Measurements from ENCODE around the gene MTO1. TPM values are rescaled to one million over a fixed set of nuclear protein-coding genes. Genes with fewer than 3 reads are reported as not detected.
"Not testable (repeated sequence)": the region's sequence is repeated elsewhere in the genome, so short reads cannot be mapped to it uniquely, and the experiment has no call there.

Gene MTO1
- total RNA-seq, 4 donors from 2014 or later = 16.4 to 43.4 (median 21.9) TPM

DNA sequence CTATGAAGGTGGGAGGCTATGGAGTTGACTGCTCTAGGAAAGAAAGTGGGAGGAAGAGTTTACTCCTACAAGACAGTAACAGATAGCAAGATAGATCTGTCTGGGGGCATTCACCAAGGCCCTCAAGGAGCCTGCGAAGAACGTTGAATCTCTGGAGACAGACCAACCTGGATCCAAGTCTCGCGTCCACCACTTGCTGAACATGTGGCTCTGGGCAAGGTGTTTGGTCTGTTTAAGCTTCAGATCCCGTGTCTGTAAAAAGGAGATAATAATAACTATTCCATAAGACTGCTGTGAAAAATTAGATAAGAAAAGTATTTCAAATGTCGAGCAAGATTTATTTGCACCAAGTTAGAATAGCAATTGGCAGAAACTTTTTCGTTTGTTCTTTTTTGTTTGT lies 67.4 kb downstream of the MTO1 start:
- no peak for DNase-seq
- H3K4me3 ChIP-seq = no peak overlapping the region
- ATAC-seq = no peak
- intact Hi-C loops (cut with DNase I; ENCODE audit: low total_unique reads) (no loop called here), in situ Hi-C loops (cut with MboI; ENCODE audit: low sequenced_read_pairs in 4 of 4) (loop anchor here in 1 of 4 donors (10.0 kb wide), 1 partner anchor 56 kb away; no protein-coding TSS in a partner anchor)
- H3K4me1 ChIP-seq = no peaks in the 10 kb centered on the region
- no peak overlapping the region for H3K27ac ChIP-seq
- no peaks in the 10 kb centered on the region for H3K9me3 ChIP-seq
- no peak for TF ChIP-seq POLR2A (IDR thresholded peaks at IDR 0.05)
- TF ChIP-seq, protein P1, sequence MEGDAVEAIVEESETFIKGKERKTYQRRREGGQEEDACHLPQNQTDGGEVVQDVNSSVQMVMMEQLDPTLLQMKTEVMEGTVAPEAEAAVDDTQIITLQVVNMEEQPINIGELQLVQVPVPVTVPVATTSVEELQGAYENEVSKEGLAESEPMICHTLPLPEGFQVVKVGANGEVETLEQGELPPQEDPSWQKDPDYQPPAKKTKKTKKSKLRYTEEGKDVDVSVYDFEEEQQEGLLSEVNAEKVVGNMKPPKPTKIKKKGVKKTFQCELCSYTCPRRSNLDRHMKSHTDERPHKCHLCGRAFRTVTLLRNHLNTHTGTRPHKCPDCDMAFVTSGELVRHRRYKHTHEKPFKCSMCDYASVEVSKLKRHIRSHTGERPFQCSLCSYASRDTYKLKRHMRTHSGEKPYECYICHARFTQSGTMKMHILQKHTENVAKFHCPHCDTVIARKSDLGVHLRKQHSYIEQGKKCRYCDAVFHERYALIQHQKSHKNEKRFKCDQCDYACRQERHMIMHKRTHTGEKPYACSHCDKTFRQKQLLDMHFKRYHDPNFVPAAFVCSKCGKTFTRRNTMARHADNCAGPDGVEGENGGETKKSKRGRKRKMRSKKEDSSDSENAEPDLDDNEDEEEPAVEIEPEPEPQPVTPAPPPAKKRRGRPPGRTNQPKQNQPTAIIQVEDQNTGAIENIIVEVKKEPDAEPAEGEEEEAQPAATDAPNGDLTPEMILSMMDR (IDR thresholded peaks at IDR 0.05 in 4 of 5, conservative IDR thresholded peaks at IDR 0.05 in 1 of 5) = no peak
- H3K36me3 ChIP-seq = no peaks in the 10 kb centered on the region
- H3K27me3 ChIP-seq = peaks cover 4 to 15% (median 10%) of the 10 kb centered on the region in 3 donors

DNA sequence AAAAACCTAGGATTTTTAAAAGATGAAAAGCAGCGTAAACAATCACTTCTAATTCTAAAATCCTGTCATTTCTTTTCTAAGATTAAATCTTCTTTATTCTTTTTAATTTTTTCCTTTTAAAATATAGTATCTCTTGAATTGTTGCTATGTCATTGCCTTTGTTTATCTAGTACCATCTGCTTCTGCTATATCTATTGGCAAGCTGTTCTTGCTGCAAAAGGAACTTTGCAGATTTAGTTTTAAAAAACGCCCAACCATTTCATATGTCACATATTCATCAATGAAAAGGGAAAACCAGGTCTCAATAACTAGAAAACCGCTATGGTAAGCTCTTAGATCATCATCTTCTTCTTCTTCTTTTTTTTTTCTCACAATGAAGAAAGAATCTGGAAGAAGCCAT lies 70.8 kb downstream of the MTO1 start:
- in situ Hi-C loops (cut with MboI; ENCODE audit: low sequenced_read_pairs in 4 of 4) (no loop called here), intact Hi-C loops (cut with DNase I; ENCODE audit: low total_unique reads) (no loop called here)
- ATAC-seq = no peak
- H3K4me3 ChIP-seq = no peak overlapping the region
- no peak for TF ChIP-seq POLR2A (IDR thresholded peaks at IDR 0.05)
- TF ChIP-seq, protein P1 (IDR thresholded peaks at IDR 0.05 in 4 of 5, conservative IDR thresholded peaks at IDR 0.05 in 1 of 5) = no peak
- no peaks in the 10 kb centered on the region for H3K36me3 ChIP-seq
- H3K4me1 ChIP-seq = no peaks in the 10 kb centered on the region
- peaks cover 0 to 9% (median 0%) of the 10 kb centered on the region in 3 donors for H3K27me3 ChIP-seq
- no peaks in the 10 kb centered on the region for H3K9me3 ChIP-seq
- H3K27ac ChIP-seq = no peak overlapping the region
- DNase-seq = no peak

DNA sequence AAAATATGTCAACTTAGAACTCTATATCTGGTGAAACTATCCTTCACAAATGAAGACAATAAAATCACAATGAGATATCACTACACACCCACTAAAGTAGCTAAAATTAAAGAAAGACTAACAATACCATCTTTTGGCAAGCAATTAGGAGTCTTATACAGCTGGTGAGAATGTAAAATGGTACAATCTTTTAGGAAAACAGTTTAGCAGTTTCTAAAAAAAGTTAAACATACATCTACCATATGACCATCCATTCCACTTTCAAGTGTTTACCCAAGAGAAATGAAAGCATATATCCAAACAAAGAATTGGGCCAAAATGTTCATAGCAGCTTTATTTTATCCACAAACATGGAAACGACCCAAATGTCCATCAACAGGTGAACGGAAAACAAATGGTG lies 73.1 kb downstream of the MTO1 start:
- Histone ChIP-seq H3K9me3 (no peaks in the 10 kb centered on the region), H3K27ac (no peak overlapping the region), H3K27me3 (peaks cover 0 to 3% (median 0%) of the 10 kb centered on the region in 3 donors), H3K4me1 (no peaks in the 10 kb centered on the region), H3K36me3 (no peaks in the 10 kb centered on the region), H3K4me3 (no peak overlapping the region)
- no peak for TF ChIP-seq POLR2A (IDR thresholded peaks at IDR 0.05)
- TF ChIP-seq, protein P1 (IDR thresholded peaks at IDR 0.05 in 4 of 5, conservative IDR thresholded peaks at IDR 0.05 in 1 of 5) = no peak
- intact Hi-C loops (cut with DNase I; ENCODE audit: low total_unique reads) (no loop called here), in situ Hi-C loops (cut with MboI; ENCODE audit: low sequenced_read_pairs in 4 of 4) (no loop called here)
- ATAC-seq (no peak), DNase-seq (no peak)

DNA sequence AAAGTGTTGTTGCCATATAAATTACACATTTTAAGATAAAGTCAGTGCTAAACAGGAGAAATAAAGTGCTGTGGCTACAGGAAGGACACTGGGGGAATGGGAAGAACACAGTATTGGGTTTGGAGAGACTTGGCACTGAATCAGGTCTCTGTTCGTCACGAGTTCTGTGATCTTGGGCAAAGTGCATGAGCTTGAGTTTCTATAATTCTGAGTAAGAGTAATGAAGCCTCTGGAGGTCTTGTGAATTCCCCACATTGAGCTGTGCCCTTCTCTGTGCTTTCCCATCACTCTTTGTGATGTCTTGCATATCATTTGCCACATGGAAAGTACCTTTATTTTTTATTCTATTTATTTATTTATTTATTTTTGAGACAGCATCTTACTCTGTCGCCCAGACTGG lies 76.1 kb downstream of the MTO1 start:
- no peak for DNase-seq
- no peaks in the 10 kb centered on the region for H3K9me3 ChIP-seq
- intact Hi-C loops (cut with DNase I; ENCODE audit: low total_unique reads) (no loop called here), in situ Hi-C loops (cut with MboI; ENCODE audit: low sequenced_read_pairs in 4 of 4) (no loop called here)
- no peaks in the 10 kb centered on the region for H3K36me3 ChIP-seq
- no peak overlapping the region for H3K27ac ChIP-seq
- no peak for ATAC-seq
- no peaks in the 10 kb centered on the region for H3K27me3 ChIP-seq
- no peak for TF ChIP-seq POLR2A (IDR thresholded peaks at IDR 0.05)
- TF ChIP-seq, protein P1 (IDR thresholded peaks at IDR 0.05 in 4 of 5, conservative IDR thresholded peaks at IDR 0.05 in 1 of 5) = no peak
- no peak overlapping the region for H3K4me3 ChIP-seq
- no peaks in the 10 kb centered on the region for H3K4me1 ChIP-seq

DNA sequence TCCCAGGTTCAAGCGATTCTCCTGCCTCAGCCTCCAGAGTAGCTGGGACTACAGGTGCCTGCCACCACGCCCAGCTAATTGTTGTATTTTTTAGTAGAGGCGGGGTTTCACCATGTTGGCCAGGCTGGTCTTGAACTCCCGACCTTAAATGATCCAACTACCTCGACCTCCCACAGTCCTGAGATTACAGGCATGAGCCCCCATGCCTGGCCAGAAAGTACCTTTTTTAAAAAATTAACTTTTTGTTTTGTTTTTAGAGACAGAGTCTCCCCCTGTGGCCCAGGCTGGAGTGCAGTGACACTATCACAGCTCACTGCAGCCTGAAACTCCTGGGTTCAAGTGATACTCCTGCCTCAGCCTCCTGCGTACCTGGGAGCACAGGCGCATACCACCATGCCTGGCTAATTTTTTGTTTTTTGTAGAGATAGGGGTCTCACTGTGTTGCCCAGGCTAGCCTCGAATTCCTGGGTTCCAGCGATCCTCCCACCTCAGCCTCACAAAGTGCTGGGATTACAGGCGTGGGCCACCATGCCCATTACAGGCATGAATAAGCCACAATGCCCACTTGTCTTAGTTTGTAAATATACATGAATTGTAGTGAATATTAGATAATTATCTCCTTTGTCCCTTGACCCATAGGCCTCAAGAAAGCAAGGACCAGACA lies 76.7 kb downstream of the MTO1 start:
- in situ Hi-C loops (cut with MboI; ENCODE audit: low sequenced_read_pairs in 4 of 4) = no loop called here
- Histone ChIP-seq H3K9me3 (no peaks in the 10 kb centered on the region), H3K36me3 (no peaks in the 10 kb centered on the region), H3K27ac (no peak overlapping the region), H3K4me3 (no peak overlapping the region), H3K4me1 (no peaks in the 10 kb centered on the region), H3K27me3 (no peaks in the 10 kb centered on the region)
- intact Hi-C loops (cut with DNase I; ENCODE audit: low total_unique reads) = no loop called here
- ATAC-seq = no peak
- no peak for TF ChIP-seq POLR2A (IDR thresholded peaks at IDR 0.05)
- TF ChIP-seq, protein P1 (IDR thresholded peaks at IDR 0.05 in 4 of 5, conservative IDR thresholded peaks at IDR 0.05 in 1 of 5) = no peak
- DNase-seq = no peak

DNA sequence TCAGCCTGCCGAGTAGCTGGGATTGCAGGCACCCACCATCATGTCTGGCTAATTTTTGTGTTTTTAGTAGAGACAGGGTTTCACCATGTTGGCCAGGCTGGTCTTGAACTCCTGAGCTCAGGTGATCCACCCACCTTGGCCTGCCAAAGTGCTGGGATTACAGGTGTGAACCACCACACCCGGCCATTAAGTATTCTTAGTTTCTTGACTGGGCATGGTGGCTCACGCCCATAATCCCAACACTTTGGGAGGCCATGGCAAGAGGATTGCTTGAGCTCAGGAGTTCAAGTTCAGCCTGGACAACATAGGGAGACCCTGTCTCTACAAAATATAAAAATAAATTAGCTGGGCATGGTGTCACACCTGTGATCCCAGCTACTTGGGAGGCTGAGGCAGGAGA lies 80.9 kb downstream of the MTO1 start:
- DNase-seq; H3K4me1 ChIP-seq; H3K9me3 ChIP-seq; ATAC-seq; H3K27me3 ChIP-seq; H3K4me3 ChIP-seq; in situ Hi-C loops (cut with MboI; ENCODE audit: low sequenced_read_pairs in 4 of 4); H3K27ac ChIP-seq; H3K36me3 ChIP-seq; intact Hi-C loops (cut with DNase I; ENCODE audit: low total_unique reads): not testable (repeated sequence)
